ENCODE measurements around the gene ZMYM3. TPM values are rescaled to one million over a fixed set of nuclear protein-coding genes. Genes with fewer than 3 reads are reported as not detected.

The ZMYM3 gene
- total and polyA plus RNA-seq, 2 donors (not counting 1 experiment from before 2014, with no cell fraction given), result 21.8 to 40.6 TPM

GRCh38 chrX:71214152-71214551 is 39.8 kb downstream of the ZMYM3 start:
- ATAC-seq (ENCODE audit: low read depth), result no peak
- Mint-ChIP-seq H3K9me3 (ENCODE audit: insufficient read depth) (no peaks in the 10 kb centered on the region), H3K4me3 (no peak overlapping the region), H3K27me3 (peaks cover 12% of the 10 kb centered on the region), H3K4me1 (no peaks in the 10 kb centered on the region), H3K27ac (no peak overlapping the region)
- no peak overlapping the region for H3K27ac ChIP-seq (ENCODE audit: low read length in 2 of 2)
- H2AFZ ChIP-seq (ENCODE audit: insufficient read depth, low read depth, low read length, poor library complexity, severe bottlenecking), result no peak overlapping the region
- ChIA-PET CTCF (no interaction called here), POLR2A (no interaction called here)
- H4K20me1 ChIP-seq (ENCODE audit: control insufficient read depth, insufficient read depth, low read length, poor library complexity, severe bottlenecking), result no peaks in the 10 kb centered on the region
- H3K27me3 ChIP-seq (replicated peaks in 1 of 4; ENCODE audit: control extremely low read depth in 1 of 4, control insufficient read depth in 3 of 4, insufficient read depth in 4 of 4, low read length in 3 of 4), result no peaks in the 10 kb centered on the region
- no peaks in the 10 kb centered on the region for H3K4me1 ChIP-seq (ENCODE audit: control insufficient read depth in 2 of 2, insufficient read depth in 2 of 2, low read length in 2 of 2)
- no peaks in the 10 kb centered on the region for H3K79me2 ChIP-seq (ENCODE audit: control insufficient read depth, insufficient read depth, low read length)
- DNase-seq, result no peak
- intact Hi-C loops (cut with micrococcal nuclease), result no loop called here
- H3K4me2 ChIP-seq (replicated peaks; ENCODE audit: low read depth, low read length, poor library complexity, severe bottlenecking), result no peak overlapping the region
- no peaks in the 10 kb centered on the region for H3K9me3 ChIP-seq (ENCODE audit: control extremely low read depth in 1 of 3, control insufficient read depth in 2 of 3, insufficient read depth in 1 of 3, low read length in 2 of 3)
- no peak overlapping the region for H3K4me3 ChIP-seq (ENCODE audit: control extremely low read depth in 1 of 5, extremely low read depth in 1 of 5, insufficient read depth in 1 of 5, low read depth in 2 of 5, low read length in 4 of 5)
- H3K36me3 ChIP-seq (replicated peaks in 1 of 2; ENCODE audit: control extremely low read depth in 1 of 2, control insufficient read depth in 1 of 2, extremely low read depth in 1 of 2, insufficient read depth in 2 of 2, low read length in 1 of 2), result no peaks in the 10 kb centered on the region
- TF ChIP-seq EZH2 (IDR thresholded peaks at IDR 0.05; ENCODE audit: borderline replicate concordance, insufficient read depth, low read depth, low read length, poor library complexity, severe bottlenecking), result no peak
- no peak overlapping the region for H3K9ac ChIP-seq (ENCODE audit: low read length)
- no CpG with 5 or more reads among the region's 1 CpG for WGBS (ENCODE audit: insufficient coverage)

- POLR2A ChIA-PET, result no interaction called here
- CTCF ChIA-PET, result interaction anchor here (0.7 kb wide), 1 partner anchor 949 kb away, joined by 3 read pairs; no protein-coding TSS in a partner anchor
- Histone ChIP-seq H3K9ac (ENCODE audit: low read length) (no peak overlapping the region), H3K4me1 (ENCODE audit: control insufficient read depth in 2 of 2, insufficient read depth in 2 of 2, low read length in 2 of 2) (no peaks in the 10 kb centered on the region), H3K4me3 (ENCODE audit: control extremely low read depth in 1 of 5, extremely low read depth in 1 of 5, insufficient read depth in 1 of 5, low read depth in 2 of 5, low read length in 4 of 5) (no peak overlapping the region), H3K27me3 (replicated peaks in 1 of 4; ENCODE audit: control extremely low read depth in 1 of 4, control insufficient read depth in 3 of 4, insufficient read depth in 4 of 4, low read length in 3 of 4) (no peaks in the 10 kb centered on the region), H3K9me3 (ENCODE audit: control extremely low read depth in 1 of 3, control insufficient read depth in 2 of 3, insufficient read depth in 1 of 3, low read length in 2 of 3) (no peaks in the 10 kb centered on the region), H2AFZ (ENCODE audit: insufficient read depth, low read depth, low read length, poor library complexity, severe bottlenecking) (no peak overlapping the region), H4K20me1 (ENCODE audit: control insufficient read depth, insufficient read depth, low read length, poor library complexity, severe bottlenecking) (no peaks in the 10 kb centered on the region), H3K27ac (ENCODE audit: low read length in 2 of 2) (no peak overlapping the region), H3K36me3 (replicated peaks in 1 of 2; ENCODE audit: control extremely low read depth in 1 of 2, control insufficient read depth in 1 of 2, extremely low read depth in 1 of 2, insufficient read depth in 2 of 2, low read length in 1 of 2) (no peaks in the 10 kb centered on the region), H3K4me2 (replicated peaks; ENCODE audit: low read depth, low read length, poor library complexity, severe bottlenecking) (no peak overlapping the region), H3K79me2 (ENCODE audit: control insufficient read depth, insufficient read depth, low read length) (no peaks in the 10 kb centered on the region)
- Mint-ChIP-seq H3K4me3 (no peak overlapping the region), H3K27ac (no peak overlapping the region), H3K27me3 (peaks cover 12% of the 10 kb centered on the region), H3K4me1 (no peaks in the 10 kb centered on the region), H3K9me3 (ENCODE audit: insufficient read depth) (no peaks in the 10 kb centered on the region)
- DNase-seq, result no peak
- TF ChIP-seq CTCF (IDR thresholded peaks at IDR 0.05) (no peak), EZH2 (IDR thresholded peaks at IDR 0.05; ENCODE audit: borderline replicate concordance, insufficient read depth, low read depth, low read length, poor library complexity, severe bottlenecking) (no peak)
- WGBS (ENCODE audit: insufficient coverage), result 100% methylated on average over 2 of the region's 5 CpGs
- no peak for ATAC-seq (ENCODE audit: low read depth)
- intact Hi-C loops (cut with micrococcal nuclease), result no loop called here
Observed at GRCh38 chrX:71212536-71212935, 41.4 kb downstream of the ZMYM3 start.
